ENCODE measurements around the gene CCDC85C.
"Not testable (repeated sequence)": the region's sequence is repeated elsewhere in the genome, so short reads cannot be mapped to it uniquely, and the experiment has no call there.

The CCDC85C gene

DNA sequence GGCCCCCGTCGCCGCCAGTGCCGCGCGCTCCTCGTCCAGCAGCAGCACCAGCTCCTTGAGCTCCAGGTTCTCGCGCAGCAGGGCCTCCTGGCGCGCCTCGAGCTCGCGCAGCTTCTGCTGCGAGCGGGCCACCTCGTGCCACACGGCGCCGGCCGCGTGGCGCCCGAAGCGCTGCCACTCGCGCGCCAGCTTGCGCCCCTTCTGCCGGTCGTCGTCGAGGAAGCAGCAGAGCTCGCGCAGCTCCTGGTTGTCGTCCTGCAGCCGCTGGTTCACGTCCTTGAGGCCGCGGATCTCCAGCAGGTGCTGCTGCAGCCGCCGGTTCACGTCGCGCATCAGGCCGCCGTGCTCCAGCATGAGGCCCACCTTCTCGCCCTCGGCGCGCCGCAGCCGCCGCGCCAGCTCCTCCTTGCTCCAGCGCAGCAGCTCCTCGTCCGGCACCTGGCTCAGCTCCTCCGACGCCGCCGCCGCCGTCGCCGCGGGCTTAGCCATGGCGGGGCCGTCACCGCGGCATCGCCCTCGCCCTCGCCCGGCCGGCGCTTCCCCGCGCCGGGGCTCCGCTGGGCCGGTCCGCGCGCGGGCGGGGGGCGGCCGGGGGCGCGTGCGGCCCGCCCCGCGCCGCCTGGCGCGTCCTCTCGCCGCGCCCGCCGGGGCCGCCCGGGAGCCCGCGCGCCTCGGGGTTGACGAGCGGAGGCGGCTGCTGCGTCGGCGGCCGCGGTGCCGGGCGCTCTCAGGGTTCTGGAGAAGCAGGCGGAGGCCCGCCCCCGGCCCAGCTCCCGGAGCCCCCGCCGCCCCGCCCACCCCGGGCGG is at the start of gene CCDC85C:
CCDC85C (minus strand) TSS at position 737 of the 807 bp plus-strand sequence; CDS start at position 489, 248 bp downstream.
- DNase-seq (ENCODE audit: low read depth, low spot score), result no peak

- DNase-seq (ENCODE audit: low read depth, low spot score), result no peak
Measured at GRCh38 chr14:99651953-99652746, 48.1 kb upstream of the CCDC85C start.

DNA sequence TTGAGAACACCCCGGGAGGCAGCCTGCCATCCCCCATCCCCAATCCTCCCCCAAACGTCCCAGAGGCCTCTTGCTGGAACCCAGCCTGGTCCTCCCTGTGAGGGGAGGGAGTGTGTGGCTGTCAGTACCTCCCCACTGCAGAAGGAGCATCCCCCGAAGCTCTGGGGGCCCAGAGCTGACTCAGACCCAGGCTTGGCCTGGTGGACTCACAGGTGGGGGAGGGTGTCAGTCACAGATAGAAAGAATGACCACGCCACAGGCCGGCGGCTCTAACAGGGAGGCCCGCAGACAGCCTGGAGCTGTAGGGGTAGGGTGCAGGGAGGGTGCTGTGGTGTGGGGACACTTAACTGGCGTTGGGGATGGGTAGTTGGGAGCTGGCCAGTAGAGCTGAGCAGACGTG is 46.2 kb upstream of the CCDC85C start:
- DNase-seq (ENCODE audit: low read depth, low spot score), result no peak

- DNase-seq (ENCODE audit: low read depth, low spot score), result no peak
Measured at GRCh38 chr14:99649643-99650042, 45.6 kb upstream of the CCDC85C start.

- no peak for DNase-seq (ENCODE audit: low read depth, low spot score)
Measured at GRCh38 chr14:99649219-99649618, 45.2 kb upstream of the CCDC85C start.

GRCh38 chr14:99648027-99648784 is 44.2 kb upstream of the CCDC85C start:
- DNase-seq (ENCODE audit: low read depth, low spot score), result no peak

- DNase-seq (ENCODE audit: low read depth, low spot score), result no peak
Measured at GRCh38 chr14:99647411-99647810, 43.4 kb upstream of the CCDC85C start.

DNA sequence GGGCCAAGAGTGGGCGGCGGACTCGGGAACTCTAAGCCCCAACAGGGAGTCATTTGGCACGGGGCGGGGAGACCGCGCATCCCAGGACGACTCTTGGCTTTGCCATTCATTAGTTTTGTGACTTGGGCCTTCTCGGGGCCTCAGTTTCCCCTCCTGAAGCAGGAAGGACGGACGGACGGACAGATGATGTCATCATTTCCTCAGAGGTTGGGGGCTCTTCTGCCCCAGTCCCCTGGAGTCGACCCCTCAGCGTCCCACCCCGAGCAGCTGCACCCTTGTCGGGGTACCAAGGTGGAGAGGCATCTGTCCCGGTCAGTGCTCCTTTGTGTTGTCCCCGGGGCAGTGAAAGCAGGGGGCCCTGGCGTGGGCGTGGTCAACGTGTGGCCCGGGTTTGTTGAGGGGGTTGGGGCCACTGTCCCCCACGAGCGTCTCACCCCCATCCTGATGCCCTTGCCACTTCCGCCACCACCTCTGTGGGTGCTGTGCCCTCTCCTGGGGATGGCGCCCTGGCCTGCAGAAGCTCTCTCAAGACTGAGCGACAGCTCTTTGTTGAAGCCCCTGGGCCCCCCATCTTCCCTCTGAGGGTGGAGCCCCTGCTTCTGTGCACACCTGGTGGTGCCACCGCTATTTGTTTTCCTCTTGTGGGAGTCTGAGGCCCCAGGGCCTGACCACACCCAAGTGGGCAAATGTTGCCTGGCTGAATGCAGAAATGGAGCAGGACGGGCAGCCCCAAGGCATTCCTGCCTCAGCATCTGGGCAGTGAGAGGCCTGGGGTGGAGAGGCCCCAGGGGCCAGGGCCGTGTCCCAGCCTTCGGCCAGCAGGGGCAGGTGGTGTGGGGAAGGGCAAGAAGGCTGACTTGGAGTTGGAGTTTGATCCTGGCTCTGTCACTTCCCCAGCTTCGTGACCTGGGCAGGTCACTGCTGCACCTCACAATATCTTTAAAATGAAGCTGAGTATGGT is 41.8 kb upstream of the CCDC85C start:
- no peak for DNase-seq (ENCODE audit: low read depth, low spot score)

GRCh38 chr14:99644723-99645544 is 40.9 kb upstream of the CCDC85C start, which contains the start of gene HHIPL1:
TSS of gene HHIPL1 (plus strand) at chr14:99645129. CDS start at chr14:99645208, 79 bp downstream.
- no peak for DNase-seq (ENCODE audit: low read depth, low spot score)

- DNase-seq (ENCODE audit: low read depth, low spot score), result no peak
Measured at GRCh38 chr14:99644035-99644587, 40.1 kb upstream of the CCDC85C start.

GRCh38 chr14:99643343-99643742 is 39.3 kb upstream of the CCDC85C start:
- DNase-seq (ENCODE audit: low read depth, low spot score), result no peak

- not testable (repeated sequence) for DNase-seq (ENCODE audit: low read depth, low spot score)
Measured at GRCh38 chr14:99642771-99643170, 38.8 kb upstream of the CCDC85C start.

DNA sequence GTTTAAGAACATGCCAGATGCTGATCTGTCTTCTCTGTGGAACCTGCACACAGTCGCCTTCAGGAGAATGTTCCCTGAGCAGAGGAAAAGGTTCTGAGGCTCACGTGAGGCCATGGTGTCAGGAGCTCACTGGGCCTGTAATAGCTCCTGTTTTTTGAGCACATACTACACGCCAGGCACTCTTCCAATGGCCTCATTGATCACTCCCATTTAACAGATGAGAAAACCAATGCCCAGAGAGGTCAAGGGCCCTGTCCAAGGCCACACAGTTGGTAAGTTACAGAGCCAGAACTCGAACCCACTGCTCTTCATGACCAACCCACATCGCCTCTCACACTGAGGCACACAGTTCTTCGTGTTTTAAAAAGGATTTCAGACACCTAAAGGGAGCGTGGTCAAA is 33.6 kb upstream of the CCDC85C start:
- no peak for DNase-seq (ENCODE audit: low read depth, low spot score)

GRCh38 chr14:99636487-99636886 is 32.5 kb upstream of the CCDC85C start:
- no peak for DNase-seq (ENCODE audit: low read depth, low spot score)

DNA sequence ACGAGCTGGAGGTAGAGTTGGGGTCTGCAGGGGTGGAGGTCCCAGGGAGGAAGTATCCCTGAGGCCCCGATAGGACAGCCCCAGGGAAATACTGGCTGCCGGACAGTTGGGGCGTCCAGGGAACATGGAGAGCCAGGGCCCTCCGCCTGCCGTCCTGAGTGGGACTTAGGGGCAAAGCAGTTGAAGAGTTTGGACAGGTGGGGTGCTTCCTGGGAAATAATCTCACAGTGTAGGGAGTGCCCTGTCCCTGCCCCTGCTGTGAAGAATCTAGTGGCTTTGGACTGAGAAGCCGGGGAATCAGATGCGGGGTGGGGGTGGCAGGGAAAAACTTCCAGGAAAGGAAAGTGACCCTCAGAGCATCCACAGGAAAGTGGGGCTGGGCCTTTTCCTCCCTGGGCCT is 31.1 kb upstream of the CCDC85C start:
- no peak for DNase-seq (ENCODE audit: low read depth, low spot score)

DNA sequence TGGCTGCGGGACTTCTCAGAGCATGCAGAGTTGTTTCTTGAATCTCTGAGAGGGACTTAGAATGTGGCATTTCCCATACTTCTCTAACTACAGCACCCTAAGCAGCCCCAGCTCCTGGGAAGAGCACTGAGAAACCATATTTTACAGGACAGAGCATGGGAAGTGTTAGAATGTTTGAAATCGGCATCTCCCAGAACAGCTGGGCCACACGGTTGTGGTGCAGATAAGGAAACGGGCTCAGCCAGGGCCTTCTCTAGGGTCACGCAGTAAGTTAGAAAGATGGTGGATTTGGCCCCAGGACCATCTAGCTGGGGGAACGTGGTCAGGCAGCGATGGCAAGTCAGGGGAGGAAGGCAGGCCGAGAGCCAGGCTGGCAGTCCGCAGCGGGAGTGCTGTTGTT is 30.4 kb upstream of the CCDC85C start:
- DNase-seq (ENCODE audit: low read depth, low spot score), result no peak

DNA sequence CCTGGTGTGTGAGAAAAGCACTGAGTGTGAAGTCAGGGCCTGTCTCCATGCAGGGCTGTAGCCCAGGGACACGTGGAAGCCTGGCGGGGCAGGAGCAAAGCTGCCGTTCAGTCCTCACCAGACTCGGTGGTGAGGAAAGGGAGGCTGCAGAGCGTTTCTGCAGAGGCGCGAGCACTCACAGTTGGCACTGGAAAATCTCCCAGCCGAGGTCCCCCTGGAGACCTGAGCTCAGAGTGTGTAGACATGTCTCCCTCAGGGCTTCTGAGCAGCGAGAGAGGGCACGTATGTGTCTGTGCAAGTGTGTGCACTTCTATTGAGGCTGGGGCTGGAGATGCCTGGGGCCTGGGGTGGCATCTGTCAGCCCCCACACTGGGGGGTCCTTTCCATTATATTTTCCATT is 29.9 kb upstream of the CCDC85C start:
- DNase-seq (ENCODE audit: low read depth, low spot score), result no peak

- DNase-seq (ENCODE audit: low read depth, low spot score), result no peak
Measured at GRCh38 chr14:99633141-99633540, 29.1 kb upstream of the CCDC85C start.

- no peak for DNase-seq (ENCODE audit: low read depth, low spot score)
Measured at GRCh38 chr14:99632410-99633035, 28.5 kb upstream of the CCDC85C start.
